SK-N-SH treated with all-trans-retinoic acid at 6 μM for 48 hours (cell line): ENCODE data around the gene SERPINA12.

Experiments used
- ATAC-seq: fragments of 200-7000 bp; cut with Tn5 transposase; 3 replicates; pipeline ENCODE4 v1.9.1; 2020; ENCODE audit warnings: mild to moderate bottlenecking, moderate library complexity
- ARNTL ChIP-seq: fragments of 450-650 bp; formaldehyde crosslinking; IDR thresholded peaks from 2 replicates; pipeline ENCODE4 v1.5.0; 2020; ENCODE audit warnings: low read depth, mild to moderate bottlenecking, moderate library complexity, borderline replicate concordance
- BACH2 ChIP-seq: fragments of 250-450 bp; sonication (Bioruptor Pico); IDR thresholded peaks from 2 replicates; pipeline ENCODE4 v1.9.0; 2021; ENCODE audit warnings: mild to moderate bottlenecking, borderline replicate concordance
- CSDC2 ChIP-seq: fragments of 250-450 bp; sonication (Bioruptor Pico); IDR thresholded peaks from 2 replicates; pipeline ENCODE4 v1.5.0; 2020; ENCODE audit warnings: mild to moderate bottlenecking, moderate library complexity
- ESRRG ChIP-seq: fragments of 250-450 bp; sonication (Bioruptor Pico); IDR thresholded peaks from 2 replicates; pipeline ENCODE4 v1.6.1; 2021; ENCODE audit warnings: mild to moderate bottlenecking
- ISL1 ChIP-seq: fragments of 250-450 bp; sonication (Bioruptor Pico); IDR thresholded peaks from 2 replicates; pipeline ENCODE4 v2.1.2; 2022; ENCODE audit warnings: mild to moderate bottlenecking, moderate library complexity
- OSR1 ChIP-seq: fragments of 250-450 bp; sonication (Bioruptor Pico); IDR thresholded peaks from 2 replicates; pipeline ENCODE4 v1.8.0; 2022; ENCODE audit warnings: moderate library complexity, mild to moderate bottlenecking, inconsistent platforms
- PPARA ChIP-seq: fragments of 250-450 bp; sonication (Bioruptor Pico); IDR thresholded peaks from 2 replicates; pipeline ENCODE4 v1.5.0; 2020; ENCODE audit warnings: mild to moderate bottlenecking, borderline replicate concordance
- RARB ChIP-seq: fragments of 250-450 bp; sonication (Bioruptor Pico); IDR thresholded peaks from 2 replicates; pipeline ENCODE4 v1.8.0; 2021; ENCODE audit warnings: mild to moderate bottlenecking, moderate library complexity
- SNAI2 ChIP-seq: fragments of 250-450 bp; sonication (Bioruptor Pico); IDR thresholded peaks from 2 replicates; pipeline ENCODE4 v1.5.0; 2020; ENCODE audit warnings: mild to moderate bottlenecking, moderate library complexity
- TCF4 ChIP-seq: fragments of 250-450 bp; sonication (Bioruptor Pico); IDR thresholded peaks from 2 replicates; pipeline ENCODE4 v1.8.0; 2021; ENCODE audit warnings: mild to moderate bottlenecking, moderate library complexity, borderline replicate concordance
- TOX ChIP-seq: fragments of 250-450 bp; sonication (Bioruptor Pico); IDR thresholded peaks from 2 replicates; pipeline ENCODE4 v1.8.0; 2021; ENCODE audit warnings: mild to moderate bottlenecking, moderate library complexity, borderline replicate concordance
- ZC3H10 ChIP-seq: fragments of 250-450 bp; sonication (Bioruptor Pico); IDR thresholded peaks from 2 replicates; pipeline ENCODE4 v1.5.1; 2021; ENCODE audit warnings: mild to moderate bottlenecking, moderate library complexity
- ZFP3 ChIP-seq: fragments of 250-450 bp; sonication (Bioruptor Pico); IDR thresholded peaks from 2 replicates; pipeline ENCODE4 v1.5.0; 2020; ENCODE audit warnings: mild to moderate bottlenecking, moderate library complexity
- ZFP30 ChIP-seq: fragments of 450-650 bp; formaldehyde crosslinking; IDR thresholded peaks from 2 replicates; pipeline ENCODE4 v1.5.0; 2022; ENCODE audit warnings: mild to moderate bottlenecking, moderate library complexity
- ZNF565 ChIP-seq: fragments of 450-650 bp; formaldehyde crosslinking; conservative IDR thresholded peaks from 2 replicates; pipeline ENCODE4 v1.5.0; 2020; ENCODE audit warnings: low read depth, mild to moderate bottlenecking, moderate library complexity
- ZNF70 ChIP-seq: fragments of 450-650 bp; formaldehyde crosslinking; IDR thresholded peaks from 2 replicates; pipeline ENCODE4 v1.5.0; 2020; ENCODE audit warnings: mild to moderate bottlenecking, moderate library complexity
- ZNF8 ChIP-seq: fragments of 450-650 bp; formaldehyde crosslinking; IDR thresholded peaks from 2 replicates; pipeline ENCODE4 v1.5.0; 2020; ENCODE audit warnings: mild to moderate bottlenecking, moderate library complexity
- TF ChIP-seq, protein P1 (sequence below): fragments of 250-450 bp; sonication (Bioruptor Pico); IDR thresholded peaks from 2 replicates; pipeline ENCODE4 v1.8.0; 2020; ENCODE audit warnings: mild to moderate bottlenecking, moderate library complexity, borderline replicate concordance
- TF ChIP-seq, protein P2 (sequence below): fragments of 250-450 bp; sonication (Bioruptor Pico); IDR thresholded peaks from 2 replicates; pipeline ENCODE4 v1.5.1; 2021; ENCODE audit warnings: mild to moderate bottlenecking, moderate library complexity
- TF ChIP-seq, protein P3 (sequence below): fragments of 250-450 bp; sonication (Bioruptor Pico); IDR thresholded peaks from 2 replicates; pipeline ENCODE4 v1.8.0; 2021; ENCODE audit warnings: low read depth, mild to moderate bottlenecking, moderate library complexity, borderline replicate concordance
- TF ChIP-seq, protein P4 (sequence below): fragments of 250-450 bp; sonication (Bioruptor Pico); IDR thresholded peaks from 2 replicates; pipeline ENCODE4 v1.5.0; 2020; ENCODE audit warnings: mild to moderate bottlenecking, moderate library complexity
- TF ChIP-seq, protein P5 (sequence below): fragments of 250-450 bp; sonication (Bioruptor Pico); IDR thresholded peaks from 2 replicates; pipeline ENCODE4 v1.5.1; 2020; ENCODE audit warnings: low read depth, mild to moderate bottlenecking, moderate library complexity

The SERPINA12 gene

DNA sequence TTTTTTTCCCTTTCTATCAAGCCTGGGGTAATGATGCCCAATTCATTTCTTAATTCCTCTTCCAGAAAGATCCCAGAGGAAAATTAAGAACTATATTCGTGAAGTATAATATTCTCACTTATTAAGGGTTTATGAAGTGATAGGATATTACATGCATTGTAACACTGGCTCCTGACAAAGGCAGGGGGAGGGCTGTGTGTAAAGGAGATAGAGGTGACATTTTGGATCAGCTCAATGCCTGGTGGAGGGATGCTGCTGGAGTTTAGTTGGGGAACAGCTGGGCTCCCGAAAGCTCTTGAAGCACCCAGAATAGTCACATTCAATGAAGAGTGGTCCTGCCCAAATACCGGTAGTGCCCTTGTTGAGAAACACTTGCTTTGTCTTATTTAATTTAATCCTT is 57.4 kb downstream of the SERPINA12 start (continued):
- TF ChIP-seq ARNTL (CRISPR knock-in tag) (no peak), ESRRG (CRISPR knock-in tag) (no peak), TOX (CRISPR knock-in tag) (no peak), PPARA (CRISPR knock-in tag) (no peak), BACH2 (no peak), ZNF70 (CRISPR knock-in tag) (no peak), ZFP3 (no peak), CSDC2 (no peak)
- TF ChIP-seq, protein P1, sequence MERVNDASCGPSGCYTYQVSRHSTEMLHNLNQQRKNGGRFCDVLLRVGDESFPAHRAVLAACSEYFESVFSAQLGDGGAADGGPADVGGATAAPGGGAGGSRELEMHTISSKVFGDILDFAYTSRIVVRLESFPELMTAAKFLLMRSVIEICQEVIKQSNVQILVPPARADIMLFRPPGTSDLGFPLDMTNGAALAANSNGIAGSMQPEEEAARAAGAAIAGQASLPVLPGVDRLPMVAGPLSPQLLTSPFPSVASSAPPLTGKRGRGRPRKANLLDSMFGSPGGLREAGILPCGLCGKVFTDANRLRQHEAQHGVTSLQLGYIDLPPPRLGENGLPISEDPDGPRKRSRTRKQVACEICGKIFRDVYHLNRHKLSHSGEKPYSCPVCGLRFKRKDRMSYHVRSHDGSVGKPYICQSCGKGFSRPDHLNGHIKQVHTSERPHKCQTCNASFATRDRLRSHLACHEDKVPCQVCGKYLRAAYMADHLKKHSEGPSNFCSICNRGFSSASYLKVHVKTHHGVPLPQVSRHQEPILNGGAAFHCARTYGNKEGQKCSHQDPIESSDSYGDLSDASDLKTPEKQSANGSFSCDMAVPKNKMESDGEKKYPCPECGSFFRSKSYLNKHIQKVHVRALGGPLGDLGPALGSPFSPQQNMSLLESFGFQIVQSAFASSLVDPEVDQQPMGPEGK (CRISPR knock-in tag) = no peak
- TF ChIP-seq, all 23 proteins: peak for 0

DNA sequence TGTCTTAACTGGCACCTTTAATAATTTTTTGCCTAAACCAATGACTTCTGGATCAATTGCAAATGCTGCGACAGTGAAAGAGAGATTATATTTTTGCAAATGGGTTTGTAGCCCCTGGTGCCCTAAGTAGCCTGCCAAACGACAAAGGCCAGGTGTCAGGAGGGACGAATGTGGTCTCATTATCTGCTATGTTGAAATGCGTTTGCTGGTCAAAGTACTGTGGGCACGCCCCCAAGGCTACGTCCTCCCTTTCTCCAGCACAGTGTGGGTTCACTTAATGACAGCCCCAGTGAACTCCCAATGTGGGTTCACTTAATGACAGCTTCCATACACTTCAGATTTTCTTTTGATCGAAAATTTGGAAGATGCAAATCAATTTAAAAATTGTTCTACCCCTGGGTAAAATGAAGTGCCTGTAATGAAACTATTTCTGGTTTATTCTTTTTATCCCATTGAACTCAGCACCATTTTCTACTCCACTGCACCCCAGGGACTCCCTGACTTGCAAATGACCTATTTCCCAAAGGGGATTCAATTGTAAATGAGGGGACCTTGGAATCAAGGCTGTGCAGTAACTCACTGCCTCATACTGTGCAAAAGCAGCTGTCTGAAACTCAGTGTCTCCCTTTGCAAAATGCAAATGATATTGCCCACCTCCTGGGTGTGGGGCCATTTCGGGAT is 58.0 kb downstream of the SERPINA12 start:
- TF ChIP-seq, protein P2, sequence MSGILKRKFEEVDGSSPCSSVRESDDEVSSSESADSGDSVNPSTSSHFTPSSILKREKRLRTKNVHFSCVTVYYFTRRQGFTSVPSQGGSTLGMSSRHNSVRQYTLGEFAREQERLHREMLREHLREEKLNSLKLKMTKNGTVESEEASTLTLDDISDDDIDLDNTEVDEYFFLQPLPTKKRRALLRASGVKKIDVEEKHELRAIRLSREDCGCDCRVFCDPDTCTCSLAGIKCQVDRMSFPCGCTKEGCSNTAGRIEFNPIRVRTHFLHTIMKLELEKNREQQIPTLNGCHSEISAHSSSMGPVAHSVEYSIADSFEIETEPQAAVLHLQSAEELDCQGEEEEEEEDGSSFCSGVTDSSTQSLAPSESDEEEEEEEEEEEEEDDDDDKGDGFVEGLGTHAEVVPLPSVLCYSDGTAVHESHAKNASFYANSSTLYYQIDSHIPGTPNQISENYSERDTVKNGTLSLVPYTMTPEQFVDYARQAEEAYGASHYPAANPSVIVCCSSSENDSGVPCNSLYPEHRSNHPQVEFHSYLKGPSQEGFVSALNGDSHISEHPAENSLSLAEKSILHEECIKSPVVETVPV = no peak
- TF ChIP-seq ZFP3 = no peak
- no peak for TF ChIP-seq ZFP30 (CRISPR knock-in tag)
- no peak for TF ChIP-seq ZNF565 (CRISPR knock-in tag)
- no peak for TF ChIP-seq ZNF8 (CRISPR knock-in tag)
- TF ChIP-seq ISL1 (CRISPR knock-in tag) = no peak
- TF ChIP-seq ZC3H10 (CRISPR knock-in tag) = no peak
- TF ChIP-seq TCF4 = no peak
- TF ChIP-seq RARB (CRISPR knock-in tag) = no peak
- TF ChIP-seq, protein P3, sequence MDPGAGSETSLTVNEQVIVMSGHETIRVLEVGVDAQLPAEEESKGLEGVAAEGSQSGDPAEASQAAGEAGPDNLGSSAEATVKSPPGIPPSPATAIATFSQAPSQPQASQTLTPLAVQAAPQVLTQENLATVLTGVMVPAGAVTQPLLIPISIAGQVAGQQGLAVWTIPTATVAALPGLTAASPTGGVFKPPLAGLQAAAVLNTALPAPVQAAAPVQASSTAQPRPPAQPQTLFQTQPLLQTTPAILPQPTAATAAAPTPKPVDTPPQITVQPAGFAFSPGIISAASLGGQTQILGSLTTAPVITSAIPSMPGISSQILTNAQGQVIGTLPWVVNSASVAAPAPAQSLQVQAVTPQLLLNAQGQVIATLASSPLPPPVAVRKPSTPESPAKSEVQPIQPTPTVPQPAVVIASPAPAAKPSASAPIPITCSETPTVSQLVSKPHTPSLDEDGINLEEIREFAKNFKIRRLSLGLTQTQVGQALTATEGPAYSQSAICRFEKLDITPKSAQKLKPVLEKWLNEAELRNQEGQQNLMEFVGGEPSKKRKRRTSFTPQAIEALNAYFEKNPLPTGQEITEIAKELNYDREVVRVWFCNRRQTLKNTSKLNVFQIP = no peak
- TF ChIP-seq, protein P4, sequence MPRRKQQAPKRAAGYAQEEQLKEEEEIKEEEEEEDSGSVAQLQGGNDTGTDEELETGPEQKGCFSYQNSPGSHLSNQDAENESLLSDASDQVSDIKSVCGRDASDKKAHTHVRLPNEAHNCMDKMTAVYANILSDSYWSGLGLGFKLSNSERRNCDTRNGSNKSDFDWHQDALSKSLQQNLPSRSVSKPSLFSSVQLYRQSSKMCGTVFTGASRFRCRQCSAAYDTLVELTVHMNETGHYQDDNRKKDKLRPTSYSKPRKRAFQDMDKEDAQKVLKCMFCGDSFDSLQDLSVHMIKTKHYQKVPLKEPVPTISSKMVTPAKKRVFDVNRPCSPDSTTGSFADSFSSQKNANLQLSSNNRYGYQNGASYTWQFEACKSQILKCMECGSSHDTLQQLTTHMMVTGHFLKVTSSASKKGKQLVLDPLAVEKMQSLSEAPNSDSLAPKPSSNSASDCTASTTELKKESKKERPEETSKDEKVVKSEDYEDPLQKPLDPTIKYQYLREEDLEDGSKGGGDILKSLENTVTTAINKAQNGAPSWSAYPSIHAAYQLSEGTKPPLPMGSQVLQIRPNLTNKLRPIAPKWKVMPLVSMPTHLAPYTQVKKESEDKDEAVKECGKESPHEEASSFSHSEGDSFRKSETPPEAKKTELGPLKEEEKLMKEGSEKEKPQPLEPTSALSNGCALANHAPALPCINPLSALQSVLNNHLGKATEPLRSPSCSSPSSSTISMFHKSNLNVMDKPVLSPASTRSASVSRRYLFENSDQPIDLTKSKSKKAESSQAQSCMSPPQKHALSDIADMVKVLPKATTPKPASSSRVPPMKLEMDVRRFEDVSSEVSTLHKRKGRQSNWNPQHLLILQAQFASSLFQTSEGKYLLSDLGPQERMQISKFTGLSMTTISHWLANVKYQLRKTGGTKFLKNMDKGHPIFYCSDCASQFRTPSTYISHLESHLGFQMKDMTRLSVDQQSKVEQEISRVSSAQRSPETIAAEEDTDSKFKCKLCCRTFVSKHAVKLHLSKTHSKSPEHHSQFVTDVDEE (CRISPR knock-in tag) = no peak
- no peak for ATAC-seq

DNA sequence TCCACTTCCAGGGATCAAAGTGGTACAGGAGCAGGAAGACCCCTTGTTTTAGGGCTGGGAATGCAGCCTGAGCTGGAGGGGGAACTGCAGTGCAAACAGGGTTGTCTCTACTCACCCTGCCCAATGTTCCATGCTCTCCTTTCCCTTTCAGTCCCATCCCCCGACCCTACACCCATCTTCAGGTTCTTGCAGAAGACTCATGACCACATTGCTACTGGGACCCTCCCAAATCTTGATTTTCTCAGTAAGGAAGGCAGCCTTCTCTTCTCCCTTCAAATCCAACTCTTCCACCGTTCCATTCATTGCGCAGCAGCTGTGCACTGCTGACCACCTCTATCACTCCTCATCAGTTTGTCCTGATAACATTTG is 58.6 kb downstream of the SERPINA12 start:
- ATAC-seq = no peak
- TF ChIP-seq, protein P4 (CRISPR knock-in tag) = no peak
- TF ChIP-seq PPARA (CRISPR knock-in tag) = no peak
- no peak for TF ChIP-seq OSR1 (CRISPR knock-in tag)
- no peak for TF ChIP-seq CSDC2
- TF ChIP-seq ZNF565 (CRISPR knock-in tag) = no peak
- TF ChIP-seq ESRRG (CRISPR knock-in tag) = no peak
- no peak for TF ChIP-seq RARB (CRISPR knock-in tag)
- TF ChIP-seq, protein P2 = no peak
- TF ChIP-seq, protein P3 = no peak
- no peak for TF ChIP-seq TCF4
- no peak for TF ChIP-seq ZFP30 (CRISPR knock-in tag)
- TF ChIP-seq, protein P5, sequence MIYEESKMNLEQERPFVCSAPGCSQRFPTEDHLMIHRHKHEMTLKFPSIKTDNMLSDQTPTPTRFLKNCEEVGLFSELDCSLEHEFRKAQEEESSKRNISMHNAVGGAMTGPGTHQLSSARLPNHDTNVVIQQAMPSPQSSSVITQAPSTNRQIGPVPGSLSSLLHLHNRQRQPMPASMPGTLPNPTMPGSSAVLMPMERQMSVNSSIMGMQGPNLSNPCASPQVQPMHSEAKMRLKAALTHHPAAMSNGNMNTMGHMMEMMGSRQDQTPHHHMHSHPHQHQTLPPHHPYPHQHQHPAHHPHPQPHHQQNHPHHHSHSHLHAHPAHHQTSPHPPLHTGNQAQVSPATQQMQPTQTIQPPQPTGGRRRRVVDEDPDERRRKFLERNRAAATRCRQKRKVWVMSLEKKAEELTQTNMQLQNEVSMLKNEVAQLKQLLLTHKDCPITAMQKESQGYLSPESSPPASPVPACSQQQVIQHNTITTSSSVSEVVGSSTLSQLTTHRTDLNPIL (CRISPR knock-in tag) = no peak
- no peak for TF ChIP-seq SNAI2 (CRISPR knock-in tag)
- no peak for TF ChIP-seq ZFP3
- TF ChIP-seq ISL1 (CRISPR knock-in tag) = no peak
- no peak for TF ChIP-seq ZNF70 (CRISPR knock-in tag)
